Measurements from ENCODE around the gene MEX3A.

The MEX3A gene

DNA sequence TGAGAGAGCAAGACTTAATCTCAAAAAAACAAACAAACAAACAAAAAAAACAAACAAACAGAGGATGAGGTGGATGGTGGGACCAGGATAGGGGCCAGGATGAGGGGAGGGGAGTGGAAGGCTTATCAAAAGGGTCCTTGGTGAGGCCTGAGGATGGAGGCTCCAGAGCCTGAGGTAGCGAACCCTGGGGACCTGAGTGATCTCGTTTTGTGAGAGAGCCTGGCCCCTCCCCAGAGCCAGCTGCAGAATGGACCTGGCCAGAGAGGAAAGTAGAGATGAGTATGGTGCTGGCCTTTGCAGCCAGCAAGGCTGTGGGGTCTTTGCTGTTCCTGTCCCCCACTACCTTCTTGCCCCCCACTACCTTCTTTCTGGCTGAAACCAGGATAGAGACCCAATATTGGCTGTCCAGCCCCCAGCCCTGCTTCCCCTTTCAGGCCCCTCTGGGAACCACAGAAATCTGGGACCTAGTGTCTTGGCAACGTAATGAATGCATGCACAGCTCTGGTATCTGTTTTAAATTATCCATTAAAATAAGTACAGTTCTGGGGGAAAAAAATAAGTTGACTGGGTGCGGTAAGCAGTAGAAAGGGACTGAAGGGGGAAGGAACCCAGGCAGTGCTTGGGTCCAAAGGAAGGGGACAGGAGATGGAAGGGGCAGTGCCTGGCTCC, 31.2 kb upstream of the MEX3A start:
- no peak overlapping the region for H3K4me3 ChIP-seq (ENCODE audit: low read length, poor library complexity, severe bottlenecking)
- H3K79me2 ChIP-seq (ENCODE audit: insufficient read depth, low read length), result no peaks in the 10 kb centered on the region
- no peak overlapping the region for H2AFZ ChIP-seq (ENCODE audit: low read length)
- H3K4me1 ChIP-seq (ENCODE audit: insufficient read depth, low read length, poor library complexity, severe bottlenecking), result peaks cover 9% of the 10 kb centered on the region
- no peaks in the 10 kb centered on the region for H3K9me3 ChIP-seq (ENCODE audit: insufficient read depth, low read depth, low read length)
- H4K20me1 ChIP-seq (ENCODE audit: insufficient read depth, low read length, poor library complexity, severe bottlenecking), result no peaks in the 10 kb centered on the region
- H3K9ac ChIP-seq (ENCODE audit: low read depth, low read length, poor library complexity, severe bottlenecking), result peak overlapping the region; percentile 36
- TF ChIP-seq EZH2phosphoT487 (IDR thresholded peaks at IDR 0.05; ENCODE audit: borderline replicate concordance), result no peak
- TF ChIP-seq, protein P1, sequence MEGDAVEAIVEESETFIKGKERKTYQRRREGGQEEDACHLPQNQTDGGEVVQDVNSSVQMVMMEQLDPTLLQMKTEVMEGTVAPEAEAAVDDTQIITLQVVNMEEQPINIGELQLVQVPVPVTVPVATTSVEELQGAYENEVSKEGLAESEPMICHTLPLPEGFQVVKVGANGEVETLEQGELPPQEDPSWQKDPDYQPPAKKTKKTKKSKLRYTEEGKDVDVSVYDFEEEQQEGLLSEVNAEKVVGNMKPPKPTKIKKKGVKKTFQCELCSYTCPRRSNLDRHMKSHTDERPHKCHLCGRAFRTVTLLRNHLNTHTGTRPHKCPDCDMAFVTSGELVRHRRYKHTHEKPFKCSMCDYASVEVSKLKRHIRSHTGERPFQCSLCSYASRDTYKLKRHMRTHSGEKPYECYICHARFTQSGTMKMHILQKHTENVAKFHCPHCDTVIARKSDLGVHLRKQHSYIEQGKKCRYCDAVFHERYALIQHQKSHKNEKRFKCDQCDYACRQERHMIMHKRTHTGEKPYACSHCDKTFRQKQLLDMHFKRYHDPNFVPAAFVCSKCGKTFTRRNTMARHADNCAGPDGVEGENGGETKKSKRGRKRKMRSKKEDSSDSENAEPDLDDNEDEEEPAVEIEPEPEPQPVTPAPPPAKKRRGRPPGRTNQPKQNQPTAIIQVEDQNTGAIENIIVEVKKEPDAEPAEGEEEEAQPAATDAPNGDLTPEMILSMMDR (conservative IDR thresholded peaks at IDR 0.05; ENCODE audit: low read length), result no peak
- no peak overlapping the region for H3K4me2 ChIP-seq (ENCODE audit: low read depth, low read length, poor library complexity, severe bottlenecking)
- no peaks in the 10 kb centered on the region for H3K36me3 ChIP-seq (ENCODE audit: insufficient read depth, low read length)
- H3F3A ChIP-seq (ENCODE audit: low read depth), result no peaks in the 10 kb centered on the region
- H3K9me2 ChIP-seq (replicated peaks; ENCODE audit: low read depth, low read length), result no peaks in the 10 kb centered on the region
- no peaks in the 10 kb centered on the region for H3K27me3 ChIP-seq (ENCODE audit: insufficient read depth, low read length, poor library complexity, severe bottlenecking)

DNA sequence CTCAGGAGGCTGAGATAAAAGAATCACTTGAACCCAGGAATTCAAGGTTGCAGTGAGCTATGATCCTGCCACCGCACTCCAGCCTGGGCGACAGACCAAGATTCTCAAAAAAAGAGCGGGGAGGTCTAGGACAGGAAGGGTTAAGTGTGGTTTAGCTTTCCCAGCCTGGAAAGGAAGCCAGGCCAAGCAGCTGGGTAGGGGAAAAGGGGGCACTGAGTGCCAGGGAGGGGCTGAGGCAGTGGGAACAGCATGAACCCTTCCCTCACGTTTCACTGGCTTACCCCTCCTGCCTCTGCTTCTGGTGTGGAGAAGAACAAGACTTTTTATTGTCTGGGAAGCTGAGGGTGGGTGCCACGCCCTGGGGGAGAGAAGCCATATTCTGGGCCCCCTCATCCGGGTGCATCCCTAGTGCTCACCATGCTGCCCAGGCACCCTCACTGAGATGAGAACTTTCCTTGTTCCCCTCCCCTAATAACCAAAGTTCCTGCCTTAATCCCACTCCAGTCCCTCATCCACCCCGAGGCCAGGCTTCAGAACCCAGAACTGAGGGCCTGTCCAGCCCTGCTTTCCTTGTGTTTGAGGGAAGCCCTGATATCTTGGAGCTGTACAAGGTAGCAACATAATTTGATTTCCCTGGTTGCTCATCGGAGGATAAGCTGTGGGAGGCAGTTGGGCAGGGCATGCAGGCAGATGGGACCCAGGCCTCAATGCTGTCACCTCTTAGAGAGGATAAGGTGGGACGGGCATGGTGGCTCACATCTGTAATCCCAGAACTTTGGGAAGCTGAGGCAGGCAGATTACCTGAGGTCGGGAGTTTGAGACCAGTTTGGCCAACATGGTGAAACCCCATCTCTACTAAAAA, 30.2 kb upstream of the MEX3A start:
- Histone ChIP-seq H3K79me2 (ENCODE audit: insufficient read depth, low read length) (no peaks in the 10 kb centered on the region), H3K9ac (ENCODE audit: low read depth, low read length, poor library complexity, severe bottlenecking) (no peak overlapping the region), H3F3A (ENCODE audit: low read depth) (no peaks in the 10 kb centered on the region), H3K9me2 (replicated peaks; ENCODE audit: low read depth, low read length) (no peaks in the 10 kb centered on the region), H2AFZ (ENCODE audit: low read length) (no peak overlapping the region), H3K4me3 (ENCODE audit: low read length, poor library complexity, severe bottlenecking) (no peak overlapping the region), H3K9me3 (ENCODE audit: insufficient read depth, low read depth, low read length) (no peaks in the 10 kb centered on the region), H4K20me1 (ENCODE audit: insufficient read depth, low read length, poor library complexity, severe bottlenecking) (no peaks in the 10 kb centered on the region), H3K4me1 (ENCODE audit: insufficient read depth, low read length, poor library complexity, severe bottlenecking) (peaks cover 9% of the 10 kb centered on the region), H3K4me2 (ENCODE audit: low read depth, low read length, poor library complexity, severe bottlenecking) (no peak overlapping the region), H3K27me3 (ENCODE audit: insufficient read depth, low read length, poor library complexity, severe bottlenecking) (no peaks in the 10 kb centered on the region), H3K36me3 (ENCODE audit: insufficient read depth, low read length) (no peaks in the 10 kb centered on the region)
- TF ChIP-seq, protein P1 (conservative IDR thresholded peaks at IDR 0.05; ENCODE audit: low read length), result no peak
- TF ChIP-seq EZH2phosphoT487 (IDR thresholded peaks at IDR 0.05; ENCODE audit: borderline replicate concordance), result no peak

DNA sequence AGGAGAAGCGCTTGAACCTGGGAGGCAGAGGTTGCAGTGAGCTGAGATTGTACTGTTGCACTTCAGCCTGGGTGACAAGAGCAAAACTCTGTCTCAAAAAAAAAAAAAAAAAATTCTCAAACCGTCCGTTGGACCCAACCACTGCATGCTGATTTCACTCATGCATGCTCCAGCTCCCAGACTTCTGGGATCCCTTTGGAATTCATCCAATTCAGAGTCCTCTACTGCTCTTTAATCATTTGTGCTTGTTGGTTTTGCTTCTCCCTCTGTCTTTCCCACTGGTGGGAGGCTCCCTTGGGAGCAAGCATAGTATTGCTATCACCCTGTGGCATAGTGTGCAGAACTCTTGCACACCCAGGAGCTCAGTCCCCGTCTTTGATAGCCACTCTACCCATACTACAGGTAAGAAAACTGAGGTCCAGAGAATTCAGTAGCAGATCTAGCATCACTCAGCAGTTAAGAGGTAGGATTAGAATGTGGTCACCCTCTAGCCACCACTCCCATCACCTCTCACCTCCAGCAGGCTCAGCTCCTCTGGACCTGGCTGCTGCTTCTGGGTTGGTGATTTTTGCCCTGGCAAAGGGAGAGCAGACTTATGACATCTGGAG, 29.2 kb upstream of the MEX3A start:
- TF ChIP-seq, protein P1 (conservative IDR thresholded peaks at IDR 0.05; ENCODE audit: low read length), result no peak
- TF ChIP-seq EZH2phosphoT487 (IDR thresholded peaks at IDR 0.05; ENCODE audit: borderline replicate concordance), result no peak
- no peak overlapping the region for H3K4me2 ChIP-seq (ENCODE audit: low read depth, low read length, poor library complexity, severe bottlenecking)
- H3K36me3 ChIP-seq (ENCODE audit: insufficient read depth, low read length), result no peaks in the 10 kb centered on the region
- H3K27me3 ChIP-seq (ENCODE audit: insufficient read depth, low read length, poor library complexity, severe bottlenecking), result no peaks in the 10 kb centered on the region
- no peaks in the 10 kb centered on the region for H3K9me2 ChIP-seq (replicated peaks; ENCODE audit: low read depth, low read length)
- H3F3A ChIP-seq (ENCODE audit: low read depth), result no peaks in the 10 kb centered on the region
- H3K9ac ChIP-seq (ENCODE audit: low read depth, low read length, poor library complexity, severe bottlenecking), result no peak overlapping the region
- H3K4me3 ChIP-seq (ENCODE audit: low read length, poor library complexity, severe bottlenecking), result no peak overlapping the region
- H3K9me3 ChIP-seq (ENCODE audit: insufficient read depth, low read depth, low read length), result no peaks in the 10 kb centered on the region
- H4K20me1 ChIP-seq (ENCODE audit: insufficient read depth, low read length, poor library complexity, severe bottlenecking), result no peaks in the 10 kb centered on the region
- no peak overlapping the region for H2AFZ ChIP-seq (ENCODE audit: low read length)
- H3K79me2 ChIP-seq (ENCODE audit: insufficient read depth, low read length), result no peaks in the 10 kb centered on the region
- H3K4me1 ChIP-seq (ENCODE audit: insufficient read depth, low read length, poor library complexity, severe bottlenecking), result peaks cover 9% of the 10 kb centered on the region
